ENCODE data around the gene DAPK1.

DNA sequence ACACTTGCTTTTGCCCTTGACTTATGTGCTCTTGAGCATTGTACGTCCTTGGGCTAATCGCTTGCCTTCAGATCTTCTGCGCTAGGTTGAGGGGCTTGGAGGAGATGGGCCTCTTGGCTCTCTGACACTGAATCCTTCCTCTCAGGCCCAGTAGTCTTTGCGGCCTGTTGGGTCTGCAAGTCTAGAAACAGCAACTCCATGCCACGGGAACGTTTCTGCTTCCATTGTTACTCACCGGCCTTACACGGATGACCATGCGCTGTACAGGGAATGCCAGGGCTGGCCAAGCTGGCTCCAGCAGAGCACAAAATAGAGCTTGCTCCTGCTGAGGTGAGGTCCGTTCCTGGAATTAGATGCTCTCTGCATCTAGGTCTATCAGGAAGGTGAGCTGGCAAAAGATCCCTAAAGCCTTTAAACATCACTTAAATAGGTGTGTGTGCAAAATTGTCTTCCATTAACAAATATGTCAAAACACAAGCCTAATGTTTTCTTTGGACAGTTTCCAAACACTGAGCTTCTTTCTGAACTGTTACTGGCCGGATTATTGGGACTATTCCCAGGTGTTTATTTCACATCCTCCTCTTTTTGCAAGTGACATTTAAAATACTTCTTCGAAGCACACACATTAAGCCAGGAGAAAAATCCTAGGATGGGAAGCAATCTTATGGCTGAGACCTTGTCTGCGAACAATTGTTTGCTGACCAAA is 29.7 kb downstream of the DAPK1 start:
- TF ChIP-seq CTCF (IDR thresholded peaks at IDR 0.05; ENCODE audit: extremely low read depth in 1 of 2, insufficient read depth in 1 of 2, low read depth in 1 of 2, low read length in 2 of 2) (no peak), POLR2A (IDR thresholded peaks at IDR 0.05; ENCODE audit: low read depth, low read length) (no peak), POLR2AphosphoS5 (IDR thresholded peaks at IDR 0.05; ENCODE audit: insufficient read depth, low read depth, low read length) (no peak), JUN (IDR thresholded peaks at IDR 0.05; ENCODE audit: borderline replicate concordance, insufficient read depth, insufficient read length, low read depth) (no peak), EZH2 (IDR thresholded peaks at IDR 0.05; ENCODE audit: borderline replicate concordance, low read depth, low read length, severe bottlenecking) (no peak), FOS (IDR thresholded peaks at IDR 0.05; ENCODE audit: borderline replicate concordance, insufficient read depth, low read length) (no peak), MYC (IDR thresholded peaks at IDR 0.05; ENCODE audit: low read depth, low read length) (no peak), GATA2 (IDR thresholded peaks at IDR 0.05; ENCODE audit: insufficient read depth, insufficient read length, low read depth, low read length) (no peak)
- TF ChIP-seq, protein P1, sequence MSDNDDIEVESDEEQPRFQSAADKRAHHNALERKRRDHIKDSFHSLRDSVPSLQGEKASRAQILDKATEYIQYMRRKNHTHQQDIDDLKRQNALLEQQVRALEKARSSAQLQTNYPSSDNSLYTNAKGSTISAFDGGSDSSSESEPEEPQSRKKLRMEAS (IDR thresholded peaks at IDR 0.05; ENCODE audit: insufficient read depth, insufficient read length) = no peak
